Heart left ventricle (tissue), 13 donors: Measurements from ENCODE around the gene TRPV4.

Experiments
- POLR2A ChIP-seq, 2 donors: fragments of 450-650 bp; IDR thresholded peaks; one replicate each; pipeline ENCODE4 v1.6.1; 2017; ENCODE audit warnings: antibody characterized with exemption in 2 of 2, mild to moderate bottlenecking in 2 of 2, moderate library complexity in 2 of 2
- TF ChIP-seq, protein P1 (sequence below), 12 donors: fragments of 200-600 bp; sonication (generic) in 4 of 12; IDR thresholded peaks; one replicate each; pipeline versions ENCODE4 v1.5.0 to v1.8.0; 2018 to 2022; ENCODE audit warnings: antibody characterized with exemption in 12 of 12, mild to moderate bottlenecking in 5 of 12
- donor health status: ischemic (EF 13 %, LVEDD 7.1; RV severe dilation, severe dysfunction).
- donor health status: DM: no; HTN: yes; CAD: no.
- donor health status: DM: no; HTN: no; CAD: no.
- donor health status: ischemic (EF 25% LVEDD 6.9; RV normal size, moderate dysfunction).
- donor health status: ischemic (EF 25% LVEDD 5.7; RV mildly dilated, moderate dysfunction).
- donor health status: ischemic (EF 35%, LVEDD 5.7; RV mildly dilated, moderate dysfunction).
- donor health status: nonischemic (EF 11% LVEDD 7.7; RV severe dilation, severe dysfunction).
- donor health status: DM: yes; HTN: yes; CAD: no.
- donor health status: PGD.
- donor health status: ischemic (EF 29% LVEDD 5.4; RV normal size, mild dysfunction).
- donor health status: nonischemic (EF 23%, LVEDD 6.1; RV moderate dilation, normal function).

DNA sequence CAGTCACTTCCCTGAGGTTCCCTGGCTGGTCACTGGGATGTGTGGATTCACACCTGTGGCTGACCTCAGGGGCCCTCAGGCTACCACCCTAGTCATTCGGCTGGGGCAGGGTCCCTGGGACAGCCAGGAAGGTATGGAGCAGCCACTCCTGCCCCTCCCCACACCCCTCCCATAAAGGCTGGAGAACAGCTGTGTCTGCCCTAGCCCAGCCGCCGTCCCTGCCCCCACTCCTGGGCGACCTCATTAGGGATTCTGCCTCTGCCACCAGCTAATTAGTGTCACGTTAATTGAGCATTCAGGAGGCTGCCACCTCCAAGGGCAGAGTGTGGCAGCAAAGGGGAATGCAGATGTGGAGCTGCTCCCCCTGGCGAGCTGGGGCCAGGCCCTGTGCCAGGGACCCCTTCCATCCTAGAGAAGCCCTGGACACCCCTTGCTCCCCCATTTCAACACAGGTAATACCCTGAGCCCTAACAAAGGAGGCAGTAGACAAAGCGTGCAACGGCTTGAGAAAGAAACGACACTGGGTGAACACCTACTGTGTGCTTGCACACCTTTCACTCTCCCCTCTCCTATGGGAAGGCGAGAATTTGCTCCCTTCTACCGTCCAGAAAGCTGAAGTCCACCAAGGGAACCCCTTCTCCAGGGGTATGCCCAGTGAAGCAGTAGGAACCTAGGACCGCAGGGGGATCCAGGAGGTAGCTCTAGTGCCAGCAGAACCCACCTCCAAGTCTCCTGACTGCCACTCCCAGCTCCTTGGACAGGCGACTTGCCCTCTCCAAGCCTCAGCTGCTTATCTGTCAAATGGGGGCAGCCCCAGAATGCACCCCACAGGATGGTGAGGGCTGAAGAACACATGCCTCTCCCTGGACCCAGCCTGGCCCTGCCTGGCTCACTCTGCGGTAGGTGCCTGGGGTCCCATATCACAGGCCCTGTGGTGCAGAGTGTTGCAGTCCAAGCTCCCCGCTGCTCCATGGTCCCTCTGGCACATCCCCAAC is 74.5 kb downstream of the TRPV4 start:
- TF ChIP-seq, protein P1, sequence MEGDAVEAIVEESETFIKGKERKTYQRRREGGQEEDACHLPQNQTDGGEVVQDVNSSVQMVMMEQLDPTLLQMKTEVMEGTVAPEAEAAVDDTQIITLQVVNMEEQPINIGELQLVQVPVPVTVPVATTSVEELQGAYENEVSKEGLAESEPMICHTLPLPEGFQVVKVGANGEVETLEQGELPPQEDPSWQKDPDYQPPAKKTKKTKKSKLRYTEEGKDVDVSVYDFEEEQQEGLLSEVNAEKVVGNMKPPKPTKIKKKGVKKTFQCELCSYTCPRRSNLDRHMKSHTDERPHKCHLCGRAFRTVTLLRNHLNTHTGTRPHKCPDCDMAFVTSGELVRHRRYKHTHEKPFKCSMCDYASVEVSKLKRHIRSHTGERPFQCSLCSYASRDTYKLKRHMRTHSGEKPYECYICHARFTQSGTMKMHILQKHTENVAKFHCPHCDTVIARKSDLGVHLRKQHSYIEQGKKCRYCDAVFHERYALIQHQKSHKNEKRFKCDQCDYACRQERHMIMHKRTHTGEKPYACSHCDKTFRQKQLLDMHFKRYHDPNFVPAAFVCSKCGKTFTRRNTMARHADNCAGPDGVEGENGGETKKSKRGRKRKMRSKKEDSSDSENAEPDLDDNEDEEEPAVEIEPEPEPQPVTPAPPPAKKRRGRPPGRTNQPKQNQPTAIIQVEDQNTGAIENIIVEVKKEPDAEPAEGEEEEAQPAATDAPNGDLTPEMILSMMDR (IDR thresholded peaks at IDR 0.05), result no peak
- no peak for TF ChIP-seq POLR2A (IDR thresholded peaks at IDR 0.05)
